Right lung (tissue), 5 donors: ENCODE measurements around the gene CRIP3. TPM values are rescaled to one million over a fixed set of nuclear protein-coding genes. Genes with fewer than 3 reads are reported as not detected.
A peak's percentile ranks its signal among the peaks of the same experiment; 100 is the strongest.

Source experiments
- DNase-seq, 2 donors: peaks; one replicate each; pipeline ENCODE4 v3.0.0-alpha.2; 2013
- polyA plus RNA-seq, 5 donors: library from polyadenylated mRNA; unstranded; fragments of 120-200 nt; gene quantifications; one replicate each; pipeline versions ENCODE4 v1.2.1 to v1.2.3, GENCODE V29; 2013; ENCODE audit warnings: inconsistent platforms in 1 of 5, low replicate concordance in 1 of 5; ENCODE audit not compliant: insufficient read length in 5 of 5, insufficient read depth in 1 of 5

CRIP3 gene
- polyA plus RNA-seq, 5 donors, result 3.1 to 6.2 (median 3.9) TPM

- DNase-seq, result no peak
Measured at GRCh38 chr6:43274127-43274915, 34.3 kb downstream of the CRIP3 start.

- no peak for DNase-seq
Measured at GRCh38 chr6:43273707-43274106, 34.9 kb downstream of the CRIP3 start.

GRCh38 chr6:43271944-43272343 lies 36.7 kb downstream of the CRIP3 start:
- DNase-seq, result no peak

- DNase-seq, result no peak
Measured at GRCh38 chr6:43271103-43271815, 37.4 kb downstream of the CRIP3 start.

- no peak for DNase-seq
Measured at GRCh38 chr6:43269273-43270007, 39.2 kb downstream of the CRIP3 start.

- DNase-seq, result no peak
Measured at GRCh38 chr6:43268782-43269272, 39.8 kb downstream of the CRIP3 start.

GRCh38 chr6:43268355-43268700 lies 40.3 kb downstream of the CRIP3 start:
- peak in 1 of 2 donors; percentile 46 for DNase-seq

GRCh38 chr6:43267619-43268354 lies 40.8 kb downstream of the CRIP3 start:
- DNase-seq, result no peak

- no peak for DNase-seq
Measured at GRCh38 chr6:43265564-43265963, 43.1 kb downstream of the CRIP3 start.

- no peak for DNase-seq
Measured at GRCh38 chr6:43264599-43265145, 44.0 kb downstream of the CRIP3 start.

GRCh38 chr6:43263314-43264178 lies 45.1 kb downstream of the CRIP3 start:
- peak in 1 of 2 donors; percentile 61 for DNase-seq

- DNase-seq, result no peak
Measured at GRCh38 chr6:43262780-43263313, 45.8 kb downstream of the CRIP3 start.

GRCh38 chr6:43262000-43262779 lies 46.4 kb downstream of the CRIP3 start:
- DNase-seq, result no peak

- DNase-seq, result no peak
Measured at GRCh38 chr6:43261198-43261597, 47.4 kb downstream of the CRIP3 start.

- DNase-seq, result no peak
Measured at GRCh38 chr6:43260791-43261190, 47.8 kb downstream of the CRIP3 start.

- DNase-seq, result no peak
Measured at GRCh38 chr6:43258807-43259686, 49.6 kb downstream of the CRIP3 start.

- no peak for DNase-seq
Measured at GRCh38 chr6:43258180-43258579, 50.4 kb downstream of the CRIP3 start.
